Uterus (tissue), 2 donors: Measurements from ENCODE around the gene GALNT13.

Experiments used
- POLR2A ChIP-seq, 2 donors: fragments of 450-650 bp; IDR thresholded peaks; one replicate each; pipeline ENCODE4 v1.6.1; 2016; ENCODE audit warnings: antibody characterized with exemption in 2 of 2, mild to moderate bottlenecking in 1 of 2, moderate library complexity in 1 of 2
- TF ChIP-seq, protein P1 (sequence below), 4 experiments: fragments of 200-600 bp in 2 of 4; fragments of 450-650 bp in 2 of 4; sonication (generic) in 2 of 4; IDR thresholded peaks; one replicate each; pipeline ENCODE4 v1.5.1; 2016 to 2019; ENCODE audit warnings: antibody characterized with exemption in 4 of 4, mild to moderate bottlenecking in 2 of 4, moderate library complexity in 1 of 4

DNA sequence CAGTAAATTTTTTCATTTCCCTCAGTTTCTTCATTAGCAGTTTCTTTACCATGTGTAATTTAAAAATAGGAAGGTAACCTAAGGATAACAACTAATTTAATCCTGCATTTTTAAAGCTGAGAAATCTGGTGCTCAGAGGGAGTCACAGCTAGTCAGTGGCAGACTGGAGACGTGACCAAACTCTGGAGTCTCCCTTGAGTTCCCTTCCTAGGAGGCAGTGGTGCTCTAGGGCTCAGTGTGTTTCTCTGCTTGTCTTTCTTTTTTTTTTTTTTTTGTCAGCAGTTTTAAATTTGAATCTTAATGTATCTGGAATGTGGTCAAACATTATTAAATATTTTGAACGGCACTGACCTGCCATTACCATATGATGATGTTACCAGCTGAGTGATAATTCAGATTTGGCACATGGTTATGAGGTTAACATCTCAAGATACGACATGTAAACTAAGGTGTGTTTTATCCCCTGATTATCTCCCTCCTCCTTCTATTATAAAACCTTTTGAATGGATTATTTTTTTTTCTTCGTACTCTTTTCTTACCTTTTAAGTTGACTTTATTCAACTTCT is 226.2 kb downstream of the GALNT13 start:
- TF ChIP-seq, protein P1, sequence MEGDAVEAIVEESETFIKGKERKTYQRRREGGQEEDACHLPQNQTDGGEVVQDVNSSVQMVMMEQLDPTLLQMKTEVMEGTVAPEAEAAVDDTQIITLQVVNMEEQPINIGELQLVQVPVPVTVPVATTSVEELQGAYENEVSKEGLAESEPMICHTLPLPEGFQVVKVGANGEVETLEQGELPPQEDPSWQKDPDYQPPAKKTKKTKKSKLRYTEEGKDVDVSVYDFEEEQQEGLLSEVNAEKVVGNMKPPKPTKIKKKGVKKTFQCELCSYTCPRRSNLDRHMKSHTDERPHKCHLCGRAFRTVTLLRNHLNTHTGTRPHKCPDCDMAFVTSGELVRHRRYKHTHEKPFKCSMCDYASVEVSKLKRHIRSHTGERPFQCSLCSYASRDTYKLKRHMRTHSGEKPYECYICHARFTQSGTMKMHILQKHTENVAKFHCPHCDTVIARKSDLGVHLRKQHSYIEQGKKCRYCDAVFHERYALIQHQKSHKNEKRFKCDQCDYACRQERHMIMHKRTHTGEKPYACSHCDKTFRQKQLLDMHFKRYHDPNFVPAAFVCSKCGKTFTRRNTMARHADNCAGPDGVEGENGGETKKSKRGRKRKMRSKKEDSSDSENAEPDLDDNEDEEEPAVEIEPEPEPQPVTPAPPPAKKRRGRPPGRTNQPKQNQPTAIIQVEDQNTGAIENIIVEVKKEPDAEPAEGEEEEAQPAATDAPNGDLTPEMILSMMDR (IDR thresholded peaks at IDR 0.05) = no peak
- TF ChIP-seq POLR2A (IDR thresholded peaks at IDR 0.05) = no peak
